ENCODE measurements around the gene OSBPL1A. TPM values are rescaled to one million over a fixed set of nuclear protein-coding genes. Genes with fewer than 3 reads are reported as not detected.

OSBPL1A gene
- total and polyA plus RNA-seq, 7 donors, result 15.2 to 110 (median 71.3) TPM

DNA sequence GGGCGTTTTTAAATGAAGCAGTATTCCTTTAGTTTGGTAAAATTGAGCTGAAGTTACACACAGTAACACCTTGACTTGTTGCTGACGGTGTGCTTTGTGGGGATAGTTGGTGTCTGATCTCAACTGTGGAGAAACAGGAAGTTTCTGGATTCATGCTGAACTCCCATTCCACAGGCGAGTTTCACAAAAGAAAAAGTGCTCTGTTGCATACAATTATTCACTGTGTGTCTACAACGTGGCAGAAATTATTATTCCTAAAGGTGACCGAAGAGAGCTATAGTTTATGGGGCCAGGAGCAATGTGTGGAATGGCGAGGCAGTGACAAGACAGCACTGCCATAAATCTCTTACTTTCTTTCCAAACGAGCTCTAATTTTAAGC lies 259.2 kb downstream of the OSBPL1A start:
- peaks cover 0 to 1% (median under 1%) of the 10 kb centered on the region in 4 donors for H3K36me3 ChIP-seq
- H3K27ac ChIP-seq, result peak overlapping the region; percentile 36 to 67 (median 50)
- peak overlapping the region; percentile 50 to 70 (median 57) for H3K4me3 ChIP-seq
- no peaks in the 10 kb centered on the region for H3K27me3 ChIP-seq
- WGBS, 2 donors, result 19 to 29% methylated on average over 7 of the region's 7 CpGs
- no peaks in the 10 kb centered on the region for H3K9me3 ChIP-seq
- no peak for DNase-seq
- intact Hi-C loops (cut with DNase I), result no loop called here
- H3K4me1 ChIP-seq, result peaks cover 0 to 18% (median 14%) of the 10 kb centered on the region in 4 donors
- TF ChIP-seq, protein P1, sequence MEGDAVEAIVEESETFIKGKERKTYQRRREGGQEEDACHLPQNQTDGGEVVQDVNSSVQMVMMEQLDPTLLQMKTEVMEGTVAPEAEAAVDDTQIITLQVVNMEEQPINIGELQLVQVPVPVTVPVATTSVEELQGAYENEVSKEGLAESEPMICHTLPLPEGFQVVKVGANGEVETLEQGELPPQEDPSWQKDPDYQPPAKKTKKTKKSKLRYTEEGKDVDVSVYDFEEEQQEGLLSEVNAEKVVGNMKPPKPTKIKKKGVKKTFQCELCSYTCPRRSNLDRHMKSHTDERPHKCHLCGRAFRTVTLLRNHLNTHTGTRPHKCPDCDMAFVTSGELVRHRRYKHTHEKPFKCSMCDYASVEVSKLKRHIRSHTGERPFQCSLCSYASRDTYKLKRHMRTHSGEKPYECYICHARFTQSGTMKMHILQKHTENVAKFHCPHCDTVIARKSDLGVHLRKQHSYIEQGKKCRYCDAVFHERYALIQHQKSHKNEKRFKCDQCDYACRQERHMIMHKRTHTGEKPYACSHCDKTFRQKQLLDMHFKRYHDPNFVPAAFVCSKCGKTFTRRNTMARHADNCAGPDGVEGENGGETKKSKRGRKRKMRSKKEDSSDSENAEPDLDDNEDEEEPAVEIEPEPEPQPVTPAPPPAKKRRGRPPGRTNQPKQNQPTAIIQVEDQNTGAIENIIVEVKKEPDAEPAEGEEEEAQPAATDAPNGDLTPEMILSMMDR (IDR thresholded peaks at IDR 0.05), result no peak
- TF ChIP-seq POLR2A (IDR thresholded peaks at IDR 0.05) (no peak), EP300 (IDR thresholded peaks at IDR 0.05) (no peak), POLR2AphosphoS5 (IDR thresholded peaks at IDR 0.05) (no peak)

DNA sequence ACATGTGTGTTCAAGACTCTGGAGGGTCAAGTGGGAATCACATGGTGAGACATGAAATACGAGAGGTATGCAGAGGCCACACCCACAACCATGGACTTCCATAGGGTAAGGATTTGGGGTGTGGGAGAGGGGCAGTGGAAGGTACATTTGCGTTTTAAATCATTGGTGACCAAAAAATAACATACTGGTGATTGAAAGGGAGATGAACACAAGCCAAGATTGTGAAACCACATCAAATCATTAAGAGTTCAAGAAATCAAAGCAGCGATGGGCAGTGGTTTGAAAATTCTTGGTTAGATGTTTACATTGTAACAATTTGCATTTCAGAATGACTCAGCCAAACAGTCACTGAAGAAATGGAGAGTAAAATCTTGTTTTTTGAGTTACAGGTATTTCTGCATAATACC lies 260.7 kb downstream of the OSBPL1A start:
- TF ChIP-seq, protein P1 (IDR thresholded peaks at IDR 0.05), result no peak
- TF ChIP-seq POLR2AphosphoS5 (IDR thresholded peaks at IDR 0.05), result no peak
- TF ChIP-seq POLR2A (IDR thresholded peaks at IDR 0.05), result no peak
- no peak for TF ChIP-seq EP300 (IDR thresholded peaks at IDR 0.05)
- Histone ChIP-seq H3K9me3 (no peaks in the 10 kb centered on the region), H3K27me3 (no peaks in the 10 kb centered on the region), H3K27ac (no peak overlapping the region), H3K4me3 (no peak overlapping the region), H3K36me3 (peaks cover 0 to 16% (median 3%) of the 10 kb centered on the region in 4 donors), H3K4me1 (peaks cover 0 to 18% (median 14%) of the 10 kb centered on the region in 4 donors)
- DNase-seq, result no peak
- WGBS, 2 donors, result 67 to 76% methylated on average over 3 of the region's 3 CpGs
- intact Hi-C loops (cut with DNase I), result no loop called here

DNA sequence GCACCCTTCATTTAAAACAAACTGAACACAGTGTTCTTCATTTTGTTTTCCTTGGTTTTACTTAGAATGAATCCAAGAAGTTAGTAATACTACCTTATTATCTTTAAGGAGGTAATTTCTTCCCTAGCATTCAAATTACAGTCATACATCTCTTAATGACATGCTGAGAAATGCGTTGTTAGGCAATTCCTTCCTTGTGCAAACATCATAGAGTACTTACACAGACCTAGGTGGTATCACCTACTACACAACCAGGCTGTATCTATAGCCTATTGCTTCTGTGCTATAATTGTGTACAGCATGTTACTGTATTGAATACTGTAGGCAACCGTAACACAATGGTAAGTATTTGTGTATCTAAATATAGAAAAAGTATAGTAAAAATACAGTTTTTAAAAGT lies 267.1 kb downstream of the OSBPL1A start:
- Histone ChIP-seq H3K9me3 (no peaks in the 10 kb centered on the region), H3K27ac (no peak overlapping the region), H3K36me3 (peaks cover 0 to 39% (median 3%) of the 10 kb centered on the region in 4 donors), H3K4me1 (no peaks in the 10 kb centered on the region), H3K4me3 (no peak overlapping the region), H3K27me3 (no peaks in the 10 kb centered on the region)
- 13 to 72% methylated on average over 2 of the region's 2 CpGs for WGBS, 2 donors
- no peak for TF ChIP-seq POLR2A (IDR thresholded peaks at IDR 0.05)
- TF ChIP-seq, protein P1 (IDR thresholded peaks at IDR 0.05), result no peak
- no peak for TF ChIP-seq EP300 (IDR thresholded peaks at IDR 0.05)
- TF ChIP-seq POLR2AphosphoS5 (IDR thresholded peaks at IDR 0.05), result no peak
- intact Hi-C loops (cut with DNase I), result no loop called here
- no peak for DNase-seq

DNA sequence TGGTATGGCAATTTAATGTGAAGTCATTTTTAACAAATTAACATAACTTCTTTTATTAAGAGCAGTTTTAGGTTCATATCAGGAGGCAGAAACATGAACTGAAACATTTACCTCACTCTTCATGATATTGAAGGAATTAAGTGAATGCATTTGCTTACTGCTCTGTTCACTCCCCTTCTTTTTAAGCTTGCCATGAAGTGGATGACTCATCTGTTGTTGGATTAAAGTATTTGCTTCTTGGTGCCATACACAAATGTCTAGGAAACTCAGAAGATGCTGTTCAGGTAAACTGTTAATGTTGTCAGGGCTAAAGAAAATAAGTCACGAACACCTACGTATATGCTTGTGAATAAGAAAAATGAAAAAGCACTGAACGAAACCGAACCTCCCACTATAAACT lies 268.9 kb downstream of the OSBPL1A start:
- TF ChIP-seq EP300 (IDR thresholded peaks at IDR 0.05) (no peak), POLR2AphosphoS5 (IDR thresholded peaks at IDR 0.05) (no peak), POLR2A (IDR thresholded peaks at IDR 0.05) (no peak)
- TF ChIP-seq, protein P1 (IDR thresholded peaks at IDR 0.05), result no peak
- intact Hi-C loops (cut with DNase I), result no loop called here

DNA sequence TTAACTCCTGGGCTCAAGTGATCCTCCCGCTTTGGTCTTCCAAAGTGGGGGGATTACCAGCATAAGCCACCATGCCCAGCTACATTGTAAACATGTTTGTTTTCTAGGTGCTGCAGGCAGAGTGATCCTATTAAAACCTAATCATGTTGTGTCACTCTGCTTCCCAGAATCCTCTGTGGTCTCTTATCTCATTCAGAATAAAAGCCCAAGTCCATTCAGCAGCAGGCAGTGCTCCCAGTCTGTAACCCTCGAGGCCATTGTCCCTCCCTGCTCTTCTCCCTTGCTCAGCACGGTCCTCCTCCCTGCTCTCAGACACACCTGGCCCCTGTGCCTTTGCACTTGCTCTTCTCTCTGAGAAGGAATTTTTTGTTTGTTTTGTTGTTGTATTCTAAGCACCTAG lies 269.9 kb downstream of the OSBPL1A start:
- no peak overlapping the region for H3K4me3 ChIP-seq
- no peaks in the 10 kb centered on the region for H3K27me3 ChIP-seq
- TF ChIP-seq POLR2A (IDR thresholded peaks at IDR 0.05) (no peak), POLR2AphosphoS5 (IDR thresholded peaks at IDR 0.05) (no peak), EP300 (IDR thresholded peaks at IDR 0.05) (no peak)
- TF ChIP-seq, protein P1 (IDR thresholded peaks at IDR 0.05), result no peak
- no peaks in the 10 kb centered on the region for H3K9me3 ChIP-seq
- no peaks in the 10 kb centered on the region for H3K4me1 ChIP-seq
- intact Hi-C loops (cut with DNase I), result no loop called here
- H3K27ac ChIP-seq, result no peak overlapping the region
- DNase-seq, result no peak
- 70 to 87% methylated on average over 3 of the region's 3 CpGs for WGBS, 2 donors
- H3K36me3 ChIP-seq, result peaks cover 0 to 48% (median 0%) of the 10 kb centered on the region in 4 donors

More for the DNA sequence above, 268.9 kb downstream of the OSBPL1A start:
- no peak for DNase-seq
- Histone ChIP-seq H3K27ac (no peak overlapping the region), H3K4me1 (no peaks in the 10 kb centered on the region), H3K27me3 (no peaks in the 10 kb centered on the region), H3K4me3 (no peak overlapping the region), H3K9me3 (no peaks in the 10 kb centered on the region), H3K36me3 (peaks cover 0 to 55% (median 3%) of the 10 kb centered on the region in 4 donors)
- WGBS, 2 donors, result 98 to 99% methylated on average over 4 of the region's 4 CpGs
